ENCODE data around the gene TRIP13.

TRIP13 gene

GRCh38 chr5:957748-958485, 65.2 kb downstream of the TRIP13 start:
- DNase-seq = no peak

- no peak for DNase-seq
Observed at GRCh38 chr5:958701-959571, 66.3 kb downstream of the TRIP13 start.

- DNase-seq = no peak
Observed at GRCh38 chr5:959581-960531, 67.2 kb downstream of the TRIP13 start.

GRCh38 chr5:960551-960950, 67.9 kb downstream of the TRIP13 start:
- no peak for DNase-seq

- no peak for DNase-seq
Observed at GRCh38 chr5:961002-961710, 68.5 kb downstream of the TRIP13 start.

- DNase-seq = no peak
Observed at GRCh38 chr5:961711-962240, 69.1 kb downstream of the TRIP13 start.

GRCh38 chr5:962386-962785, 69.7 kb downstream of the TRIP13 start:
- DNase-seq = no peak

- DNase-seq = no peak
Observed at GRCh38 chr5:962801-963200, 70.1 kb downstream of the TRIP13 start.

- DNase-seq = no peak
Observed at GRCh38 chr5:963310-963672, 70.6 kb downstream of the TRIP13 start.

GRCh38 chr5:963673-964531, 71.2 kb downstream of the TRIP13 start:
- DNase-seq = no peak

- DNase-seq = no peak
Observed at GRCh38 chr5:964821-965220, 72.1 kb downstream of the TRIP13 start.

GRCh38 chr5:965604-966344, 73.1 kb downstream of the TRIP13 start:
- no peak for DNase-seq

- no peak for DNase-seq
Observed at GRCh38 chr5:966345-966710, 73.6 kb downstream of the TRIP13 start.

GRCh38 chr5:966941-967340, 74.3 kb downstream of the TRIP13 start:
- no peak for DNase-seq

All from NCI-H1048 (cell line).